GM18907 (cell line): Measurements from ENCODE around the gene CAV1.
"Not testable (repeated sequence)": the region's sequence is repeated elsewhere in the genome, so short reads cannot be mapped to it uniquely, and the experiment has no call there.

Experiments
- ATAC-seq: cut with Tn5 transposase; IDR thresholded peaks from one replicate; pipeline ENCODE4 v1.9.1; 2021; ENCODE audit warnings: mild to moderate bottlenecking, moderate library complexity; ENCODE audit not compliant: unreplicated experiment

The CAV1 gene

GRCh38 chr7:116579322-116579721 is 54.5 kb downstream of the CAV1 start:
- ATAC-seq = no peak

- ATAC-seq = no peak
Measured at GRCh38 chr7:116579835-116580234, 55.0 kb downstream of the CAV1 start.

GRCh38 chr7:116582164-116582732 is 57.4 kb downstream of the CAV1 start:
- no peak for ATAC-seq

- peak; percentile 39 for ATAC-seq
Measured at GRCh38 chr7:116582806-116583444, 58.1 kb downstream of the CAV1 start.

GRCh38 chr7:116583653-116584052 is 58.8 kb downstream of the CAV1 start:
- peak; percentile 95 for ATAC-seq

GRCh38 chr7:116584721-116585120 is 59.9 kb downstream of the CAV1 start:
- ATAC-seq = no peak

GRCh38 chr7:116585392-116585791 is 60.6 kb downstream of the CAV1 start:
- no peak for ATAC-seq

GRCh38 chr7:116585967-116586366 is 61.1 kb downstream of the CAV1 start:
- ATAC-seq = no peak

GRCh38 chr7:116587200-116587599 is 62.4 kb downstream of the CAV1 start:
- not testable (repeated sequence) for ATAC-seq

GRCh38 chr7:116588225-116588624 is 63.4 kb downstream of the CAV1 start:
- ATAC-seq = peak; percentile 76

GRCh38 chr7:116588641-116589594 is 64.1 kb downstream of the CAV1 start:
- ATAC-seq = no peak

GRCh38 chr7:116591202-116592040 is 66.6 kb downstream of the CAV1 start:
- peak; percentile 40 for ATAC-seq

GRCh38 chr7:116592041-116592355 is 67.2 kb downstream of the CAV1 start:
- no peak for ATAC-seq

- ATAC-seq = no peak
Measured at GRCh38 chr7:116592445-116592844, 67.6 kb downstream of the CAV1 start.

- ATAC-seq = no peak
Measured at GRCh38 chr7:116593359-116594075, 68.7 kb downstream of the CAV1 start.

- no peak for ATAC-seq
Measured at GRCh38 chr7:116595063-116595462, 70.2 kb downstream of the CAV1 start.

- ATAC-seq = no peak
Measured at GRCh38 chr7:116597384-116597783, 72.5 kb downstream of the CAV1 start.

- ATAC-seq = no peak
Measured at GRCh38 chr7:116598278-116598677, 73.4 kb downstream of the CAV1 start.

- ATAC-seq = no peak
Measured at GRCh38 chr7:116598861-116599260, 74.0 kb downstream of the CAV1 start.

GRCh38 chr7:116601426-116601825 is 76.6 kb downstream of the CAV1 start:
- ATAC-seq = peak; percentile 66
